T-helper 22 cell (primary cell): Measurements from ENCODE around the gene GPBP1L1.
"Not testable (repeated sequence)": the region's sequence is repeated elsewhere in the genome, so short reads cannot be mapped to it uniquely, and the experiment has no call there.

Experiments used
- DNase-seq: peaks from one replicate; pipeline ENCODE4 v3.0.0-alpha.2; 2020; ENCODE audit warnings: low read depth

Gene GPBP1L1

DNA sequence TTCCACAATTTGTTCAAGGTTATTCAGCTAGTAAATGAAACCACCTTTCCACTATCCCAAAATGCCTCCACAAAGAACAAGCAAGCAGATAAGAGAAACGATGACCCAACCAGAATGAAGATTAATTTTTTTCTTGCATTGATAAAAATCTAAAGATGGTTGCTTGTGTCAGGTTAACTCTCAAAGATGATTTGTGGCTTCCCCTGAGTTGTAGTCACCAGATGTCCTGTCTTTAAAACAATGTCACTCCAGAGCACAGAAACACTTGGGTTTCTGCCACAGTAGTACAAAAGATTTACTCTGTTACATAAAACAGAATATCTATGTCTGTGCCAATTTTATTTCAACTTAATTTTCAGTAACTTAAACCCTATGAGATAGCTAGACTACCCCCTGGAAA, 51.1 kb downstream of the GPBP1L1 start:
- DNase-seq: no peak

DNA sequence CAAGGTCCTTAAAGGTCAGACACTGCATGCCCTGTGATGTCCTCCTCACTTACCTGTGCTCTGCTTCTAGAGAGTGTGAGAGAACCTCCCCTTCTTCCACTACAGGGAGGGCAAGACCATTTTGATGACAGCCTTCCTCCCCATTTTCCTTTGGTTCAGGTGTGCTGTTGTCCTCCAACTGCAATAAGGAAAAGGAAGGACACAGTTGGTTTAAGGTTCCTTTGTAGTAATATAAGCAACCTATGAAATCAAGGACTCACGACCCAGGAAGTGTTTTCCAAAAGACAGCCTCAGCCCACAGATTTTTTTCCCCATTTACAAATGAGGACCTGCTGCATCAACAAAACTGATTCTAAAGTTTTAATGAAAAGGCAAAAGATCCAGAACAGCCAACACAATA, 55.9 kb downstream of the GPBP1L1 start:
- DNase-seq: no peak

DNA sequence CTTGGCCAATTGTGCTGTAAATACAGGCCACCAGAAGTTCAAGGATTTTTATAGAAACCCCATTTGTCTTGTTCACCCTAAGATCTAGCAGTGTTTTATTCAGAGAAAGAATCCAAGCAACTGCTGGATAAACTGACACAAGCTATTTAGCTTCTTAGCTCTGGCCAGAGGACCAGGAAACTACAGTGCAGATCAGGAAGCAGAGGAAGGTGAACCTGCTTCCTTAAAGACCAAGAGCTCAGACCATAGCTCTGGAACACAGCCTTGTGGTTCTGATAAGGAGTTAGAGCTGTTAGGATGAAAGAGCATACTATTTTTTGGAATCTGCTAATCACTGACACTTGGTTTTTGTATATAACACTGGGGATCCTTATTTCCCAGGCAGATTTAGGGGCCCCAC, 57.3 kb downstream of the GPBP1L1 start:
- no peak for DNase-seq

DNA sequence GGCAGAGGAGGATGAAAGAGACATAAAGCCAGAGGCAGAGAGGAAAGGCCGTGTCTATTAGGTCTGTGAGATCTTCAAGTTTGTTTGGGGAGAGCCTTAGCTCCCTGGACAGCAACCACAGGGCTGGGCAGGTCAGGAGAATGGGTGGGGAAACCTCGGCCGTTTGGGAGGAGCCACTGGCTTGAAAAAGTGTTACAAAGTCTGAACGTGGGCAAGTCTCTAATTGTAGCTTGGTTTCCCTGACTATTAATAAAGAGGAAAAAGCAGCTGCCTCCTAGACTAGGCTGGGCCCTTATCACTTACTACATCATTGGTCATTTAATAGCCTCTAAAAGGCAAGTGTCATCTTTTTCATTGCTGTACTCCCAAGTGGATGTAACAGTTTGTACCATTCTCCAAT, 62.4 kb downstream of the GPBP1L1 start, which contains the start of gene CCDC17:
TSS of gene CCDC17 (minus strand) at position 83 of the 400 bp plus-strand sequence. CDS start 145 bp downstream, outside the sequence.
- no peak for DNase-seq

DNA sequence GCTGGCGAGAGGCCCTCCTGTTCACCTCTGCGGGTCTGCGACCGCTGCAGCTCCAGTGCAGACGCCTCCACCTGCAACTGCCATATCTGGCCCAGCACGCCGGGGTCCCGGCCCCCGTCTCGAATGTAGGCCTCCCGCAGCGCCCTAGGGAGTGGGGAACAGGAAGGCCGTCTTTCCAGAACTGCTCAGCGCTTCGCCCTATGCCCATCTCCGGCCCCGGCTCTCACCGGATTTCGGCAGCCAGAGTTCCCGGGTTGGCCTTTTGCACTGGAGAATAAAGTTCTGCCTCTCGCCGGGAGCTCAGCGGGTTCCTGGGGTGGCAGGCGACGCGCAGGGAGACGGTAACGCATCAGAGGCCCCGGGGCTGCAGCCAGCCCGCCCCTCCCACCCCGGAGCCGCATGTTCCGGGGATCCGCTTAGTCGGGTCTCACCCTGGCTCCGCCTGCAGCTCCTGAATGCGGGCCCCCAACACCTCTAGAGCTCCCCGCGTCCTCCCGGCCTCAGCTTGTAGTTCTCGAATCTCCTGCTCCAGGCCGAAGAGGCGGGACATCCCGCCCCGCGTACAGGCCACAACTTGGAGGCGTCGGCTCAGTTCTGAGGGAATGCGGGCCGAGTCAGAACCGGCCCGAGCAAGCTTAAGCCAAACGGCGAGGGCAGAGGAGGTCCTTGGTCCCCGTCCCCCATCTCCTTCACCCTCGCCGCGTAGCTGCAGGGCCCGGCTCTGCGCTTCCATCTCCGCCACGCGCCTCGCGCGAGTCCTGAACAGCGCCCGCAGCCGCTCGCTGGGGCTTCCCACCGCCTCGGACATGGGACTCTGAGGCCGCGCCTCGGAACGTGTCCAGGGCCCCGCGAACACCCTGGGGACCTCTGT, 63.6 kb downstream of the GPBP1L1 start:
- DNase-seq: no peak

DNA sequence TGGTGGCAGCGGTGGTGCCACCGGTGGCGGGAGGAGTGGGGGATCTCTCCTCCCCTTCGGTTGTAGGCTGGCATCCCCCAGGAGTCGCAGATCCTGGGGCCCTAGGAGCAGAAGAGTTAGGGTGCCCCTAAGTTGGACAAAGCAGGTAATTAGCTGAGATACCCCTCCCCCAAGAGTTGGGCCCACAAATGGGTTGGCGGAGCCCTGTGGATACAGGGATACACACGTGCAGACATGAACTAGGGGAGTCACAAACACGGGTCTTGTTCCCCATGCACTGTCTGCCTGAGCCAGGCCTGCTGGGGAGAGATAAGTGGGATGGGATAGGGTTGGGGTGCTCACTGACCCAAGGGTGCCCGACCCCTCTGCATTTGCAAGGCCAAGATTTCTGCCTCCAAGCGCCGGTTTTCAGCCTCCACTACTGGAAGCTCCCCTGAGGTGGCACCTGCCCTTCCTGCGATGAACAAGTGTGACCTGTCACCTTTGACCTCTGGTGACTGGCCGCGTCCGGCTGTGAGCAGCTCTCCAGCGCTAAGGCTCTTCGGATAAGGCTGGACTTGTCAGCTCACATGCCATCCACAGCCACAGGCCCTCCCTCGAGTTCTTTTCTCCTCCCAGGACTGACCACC, 64.3 kb downstream of the GPBP1L1 start:
- no peak for DNase-seq

- DNase-seq: no peak
Measured at GRCh38 chr1:45621501-45621836, 64.9 kb downstream of the GPBP1L1 start.

DNA sequence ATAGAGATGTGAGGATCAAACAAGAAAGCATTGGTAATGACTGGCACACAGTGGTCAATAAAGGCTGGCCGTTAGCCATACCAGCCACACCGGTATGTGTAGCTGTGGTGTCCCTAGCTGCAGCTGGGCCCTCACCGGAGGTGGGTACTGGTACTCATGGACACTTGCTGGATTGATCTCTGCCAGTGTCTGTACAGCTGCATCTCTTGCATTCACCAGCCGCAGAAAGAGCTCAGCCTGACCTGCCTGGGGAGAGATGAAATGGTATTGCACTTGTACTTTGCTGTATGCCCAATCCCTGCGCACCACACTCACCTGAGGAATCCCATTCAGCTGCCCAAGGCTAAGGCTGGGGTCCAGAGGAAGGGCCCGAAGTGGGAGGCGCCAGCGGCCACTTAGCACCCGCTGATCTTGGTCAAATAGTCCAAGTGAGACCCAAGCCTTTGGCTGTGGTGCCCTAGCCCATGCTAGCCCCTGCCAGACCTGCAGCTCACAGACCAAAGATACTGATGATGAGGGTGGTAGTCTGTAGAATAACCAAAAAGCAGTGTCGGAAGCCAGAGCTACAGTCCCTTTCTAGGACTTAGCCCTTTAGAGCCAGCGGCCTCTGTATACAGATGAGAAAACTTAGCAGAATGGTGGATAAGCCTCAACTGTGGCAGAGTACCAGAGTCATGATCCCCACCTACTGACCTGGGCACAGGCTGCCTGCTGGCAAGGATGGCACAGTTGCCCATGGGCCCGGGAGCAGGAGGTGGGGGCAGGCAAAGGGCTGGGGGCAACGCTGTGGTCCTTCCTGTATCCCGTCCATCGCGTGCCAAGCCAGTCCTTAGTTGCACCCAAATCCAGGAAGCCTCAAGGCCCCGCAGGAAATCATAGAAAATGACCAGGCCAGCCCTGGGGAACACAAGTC, 65.5 kb downstream of the GPBP1L1 start:
- DNase-seq: no peak

DNA sequence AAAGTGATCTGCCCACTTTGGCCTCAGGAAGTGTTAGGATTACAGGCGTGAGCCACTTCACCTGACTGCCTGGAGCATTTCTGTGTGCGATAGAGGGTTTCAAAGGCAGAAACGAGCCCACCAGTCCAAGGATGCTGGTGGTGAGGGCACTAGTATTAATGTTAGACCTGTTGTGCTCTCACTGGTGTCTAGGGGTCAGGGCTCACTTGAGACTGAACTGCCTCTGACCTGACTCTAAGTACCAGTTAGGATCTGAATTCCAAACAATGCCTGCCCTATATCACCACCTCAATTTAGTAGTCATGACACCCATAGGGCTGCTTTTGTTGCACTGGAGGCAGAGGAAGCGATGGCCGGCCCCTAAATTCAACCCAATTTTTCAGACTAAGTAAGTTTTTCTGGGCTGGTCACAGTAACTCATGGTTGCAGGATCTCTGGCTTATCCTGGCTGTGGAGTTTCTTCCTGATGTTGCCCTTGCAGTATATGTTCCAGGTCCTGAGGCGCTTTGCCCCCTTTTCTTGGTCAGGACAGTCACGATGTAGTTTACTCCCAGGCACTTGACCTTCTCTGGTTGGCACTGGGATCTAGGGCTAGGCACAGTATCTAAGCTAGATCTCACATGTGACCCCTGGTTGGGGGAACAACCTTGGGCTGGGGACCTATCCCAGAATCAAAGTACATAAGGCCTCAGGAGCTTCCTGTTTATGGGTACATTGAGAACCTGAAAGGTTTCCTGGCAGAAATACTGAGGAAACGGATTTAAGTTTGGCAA, 67.0 kb downstream of the GPBP1L1 start:
- no peak for DNase-seq

GRCh38 chr1:45617618-45618017, 68.7 kb downstream of the GPBP1L1 start:
- no peak for DNase-seq

- no peak for DNase-seq
Measured at GRCh38 chr1:45615885-45616284, 70.4 kb downstream of the GPBP1L1 start.

GRCh38 chr1:45612941-45613579, 73.3 kb downstream of the GPBP1L1 start:
- DNase-seq: no peak

DNA sequence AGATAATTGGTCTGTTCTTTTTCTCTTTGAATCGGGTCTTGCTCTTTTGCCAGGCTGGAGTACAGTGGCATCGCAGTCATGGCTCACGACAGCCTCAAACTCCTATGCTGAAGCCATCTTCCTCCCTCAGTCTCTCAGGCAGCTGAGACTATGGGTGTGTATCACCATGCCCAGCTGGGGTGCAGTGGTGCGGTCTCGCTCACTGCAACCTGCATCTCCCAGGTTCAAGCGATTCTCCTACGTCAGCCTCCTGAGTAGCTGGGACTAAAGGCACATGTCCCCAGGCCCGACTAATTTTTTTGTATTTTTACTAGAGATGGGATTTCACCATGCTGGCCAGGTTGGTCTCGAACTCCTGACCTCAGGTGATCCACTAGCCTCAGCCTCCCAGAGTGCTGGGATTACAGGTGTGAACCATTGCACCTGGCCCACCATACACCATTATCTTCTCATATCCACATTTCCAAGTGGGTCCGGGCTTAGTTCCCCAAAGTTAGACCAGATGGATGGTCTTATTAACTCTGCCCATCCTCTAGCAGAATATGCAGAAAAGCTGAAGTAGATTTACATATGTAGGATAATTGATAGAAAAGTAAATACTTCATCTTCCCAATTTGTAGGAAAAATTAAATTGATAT, 75.6 kb downstream of the GPBP1L1 start:
- no peak for DNase-seq

GRCh38 chr1:45608175-45609156, 77.9 kb downstream of the GPBP1L1 start:
- DNase-seq: no peak

DNA sequence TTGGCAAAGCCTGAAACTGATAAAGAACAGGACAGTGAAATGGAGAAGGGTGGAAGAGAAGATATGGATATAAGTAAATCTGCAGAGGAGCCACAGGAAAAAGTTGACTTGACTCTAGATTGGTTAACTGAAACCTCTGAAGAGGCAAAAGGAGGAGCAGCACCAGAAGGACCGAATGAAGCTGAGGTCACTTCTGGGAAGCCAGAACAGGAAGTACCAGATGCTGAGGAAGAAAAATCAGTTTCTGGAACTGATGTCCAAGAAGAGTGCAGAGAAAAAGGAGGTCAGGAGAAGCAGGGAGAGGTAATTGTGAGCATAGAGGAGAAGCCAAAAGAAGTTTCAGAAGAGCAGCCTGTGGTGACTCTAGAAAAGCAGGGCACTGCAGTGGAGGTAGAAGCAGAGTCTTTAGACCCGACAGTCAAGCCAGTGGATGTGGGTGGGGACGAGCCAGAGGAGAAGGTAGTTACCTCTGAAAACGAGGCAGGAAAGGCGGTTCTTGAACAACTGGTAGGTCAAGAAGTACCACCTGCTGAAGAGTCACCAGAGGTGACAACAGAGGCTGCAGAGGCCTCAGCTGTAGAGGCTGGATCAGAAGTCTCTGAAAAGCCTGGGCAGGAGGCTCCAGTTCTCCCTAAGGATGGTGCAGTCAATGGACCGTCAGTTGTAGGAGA, 78.8 kb downstream of the GPBP1L1 start:
- no peak for DNase-seq

GRCh38 chr1:45604239-45604638, 82.1 kb downstream of the GPBP1L1 start:
- no peak for DNase-seq

DNA sequence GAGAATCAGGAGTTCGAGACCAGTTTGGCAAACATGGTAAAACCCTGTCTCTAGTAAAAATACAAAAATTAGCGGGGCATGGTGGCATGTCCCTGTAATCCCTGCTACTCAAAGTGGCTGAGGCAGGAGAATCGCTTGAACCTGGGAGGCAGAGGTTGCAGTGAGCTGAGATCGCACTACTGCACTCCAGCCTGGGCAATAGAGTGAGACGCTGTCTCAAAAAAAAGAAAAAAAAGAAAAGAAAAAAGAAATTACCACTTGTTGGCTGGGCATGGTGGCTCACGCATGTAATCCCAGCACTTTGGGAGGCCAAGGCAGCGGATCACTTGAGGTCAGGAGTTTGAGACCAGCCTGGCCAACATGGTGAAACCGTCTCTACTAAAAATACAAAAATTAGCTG, 89.6 kb downstream of the GPBP1L1 start:
- DNase-seq: not testable (repeated sequence)

DNA sequence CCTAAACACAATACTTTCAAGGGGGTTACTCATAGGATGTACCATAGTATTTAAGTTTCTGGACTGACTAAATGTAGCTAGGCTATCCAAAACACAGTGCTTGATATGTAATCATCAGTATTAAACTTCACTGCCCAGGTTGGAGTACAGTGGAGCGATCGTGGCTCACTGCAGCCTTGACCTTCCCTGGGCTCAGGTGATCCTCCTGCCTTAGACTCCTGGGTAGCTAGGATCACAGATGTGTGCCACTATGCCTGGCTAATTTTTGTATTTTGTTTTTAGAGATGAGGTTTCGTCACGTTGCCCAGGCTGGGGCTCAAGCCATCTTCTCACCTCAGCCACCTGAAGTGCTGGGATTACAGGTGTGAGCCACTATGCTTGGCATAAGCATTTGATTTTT, 91.9 kb downstream of the GPBP1L1 start:
- DNase-seq: no peak

- DNase-seq: no peak
Measured at GRCh38 chr1:45589861-45590260, 96.5 kb downstream of the GPBP1L1 start.
